KOPT-K1 (cell line): ENCODE data around the gene HMGN4.
"Not testable (repeated sequence)": the region's sequence is repeated elsewhere in the genome, so short reads cannot be mapped to it uniquely, and the experiment has no call there.

Experiments
- H3K27ac ChIP-seq: fragments of 200-600 bp; sonication (generic); 2 replicates; pipeline ENCODE4 v1.5.1; 2016; ENCODE audit warnings: antibody characterized with exemption, mild to moderate bottlenecking, low read depth, low read length; ENCODE audit not compliant: poor library complexity, severe bottlenecking
- H3K36me3 ChIP-seq: fragments of 200-600 bp; sonication (generic); 2 replicates; pipeline ENCODE4 v1.5.1; 2017; ENCODE audit warnings: antibody characterized with exemption, mild to moderate bottlenecking, low read length, moderate library complexity; ENCODE audit not compliant: insufficient read depth
- H3K9me3 ChIP-seq: fragments of 200-600 bp; sonication (generic); 2 replicates; pipeline ENCODE4 v1.5.1; 2017; ENCODE audit warnings: antibody characterized with exemption, low read length, mild to moderate bottlenecking; ENCODE audit not compliant: insufficient read depth, poor library complexity, severe bottlenecking

The HMGN4 gene

GRCh38 chr6:26516481-26517427 lies 21.4 kb upstream of the HMGN4 start:
- no peaks in the 10 kb centered on the region for H3K9me3 ChIP-seq
- no peaks in the 10 kb centered on the region for H3K36me3 ChIP-seq
- no peak overlapping the region for H3K27ac ChIP-seq

GRCh38 chr6:26519359-26519758 lies 18.8 kb upstream of the HMGN4 start:
- H3K36me3 ChIP-seq = no peaks in the 10 kb centered on the region
- no peak overlapping the region for H3K27ac ChIP-seq
- H3K9me3 ChIP-seq = no peaks in the 10 kb centered on the region

GRCh38 chr6:26520237-26520849 lies 17.8 kb upstream of the HMGN4 start:
- no peaks in the 10 kb centered on the region for H3K36me3 ChIP-seq

GRCh38 chr6:26520850-26521599 lies 17.1 kb upstream of the HMGN4 start:
- peak overlapping the region; percentile 77 for H3K27ac ChIP-seq
- no peaks in the 10 kb centered on the region for H3K9me3 ChIP-seq
- no peaks in the 10 kb centered on the region for H3K36me3 ChIP-seq

More at GRCh38 chr6:26520237-26520849, 17.8 kb upstream of the HMGN4 start:
- Histone ChIP-seq H3K27ac (peak overlapping the region; percentile 77), H3K9me3 (no peaks in the 10 kb centered on the region)

GRCh38 chr6:26521600-26522391 lies 16.4 kb upstream of the HMGN4 start:
- Histone ChIP-seq H3K27ac (no peak overlapping the region), H3K36me3 (no peaks in the 10 kb centered on the region)

GRCh38 chr6:26522486-26523228 lies 15.5 kb upstream of the HMGN4 start:
- not testable (repeated sequence) for H3K27ac ChIP-seq, H3K9me3 ChIP-seq, H3K36me3 ChIP-seq

More at GRCh38 chr6:26521600-26522391, 16.4 kb upstream of the HMGN4 start:
- no peaks in the 10 kb centered on the region for H3K9me3 ChIP-seq

- H3K9me3 ChIP-seq, H3K27ac ChIP-seq, H3K36me3 ChIP-seq: not testable (repeated sequence)
Observed at GRCh38 chr6:26524314-26524713, 13.9 kb upstream of the HMGN4 start.

- H3K9me3 ChIP-seq = no peaks in the 10 kb centered on the region
- H3K36me3 ChIP-seq = no peaks in the 10 kb centered on the region
- H3K27ac ChIP-seq = no peak overlapping the region
Observed at GRCh38 chr6:26524722-26525370, 13.3 kb upstream of the HMGN4 start.

GRCh38 chr6:26525838-26526237 lies 12.3 kb upstream of the HMGN4 start:
- H3K36me3 ChIP-seq = no peaks in the 10 kb centered on the region
- no peaks in the 10 kb centered on the region for H3K9me3 ChIP-seq
- no peak overlapping the region for H3K27ac ChIP-seq

- H3K9me3 ChIP-seq = no peaks in the 10 kb centered on the region
- no peak overlapping the region for H3K27ac ChIP-seq
Observed at GRCh38 chr6:26526928-26527327, 11.2 kb upstream of the HMGN4 start.

GRCh38 chr6:26530203-26530602 lies 8.0 kb upstream of the HMGN4 start:
- no peaks in the 10 kb centered on the region for H3K9me3 ChIP-seq
- H3K36me3 ChIP-seq = no peaks in the 10 kb centered on the region
- H3K27ac ChIP-seq = no peak overlapping the region

More at GRCh38 chr6:26526928-26527327, 11.2 kb upstream of the HMGN4 start:
- no peaks in the 10 kb centered on the region for H3K36me3 ChIP-seq

- Histone ChIP-seq H3K27ac (no peak overlapping the region), H3K36me3 (no peaks in the 10 kb centered on the region), H3K9me3 (no peaks in the 10 kb centered on the region)
Observed at GRCh38 chr6:26531897-26532296, 6.3 kb upstream of the HMGN4 start.

GRCh38 chr6:26532699-26533531 lies 5.3 kb upstream of the HMGN4 start:
- peak overlapping the region; percentile 73 for H3K27ac ChIP-seq
- H3K36me3 ChIP-seq = no peaks in the 10 kb centered on the region

More at GRCh38 chr6:26532699-26533531, 5.3 kb upstream of the HMGN4 start:
- H3K9me3 ChIP-seq = no peaks in the 10 kb centered on the region
